ENCODE results near the gene ASB9. TPM values are rescaled to one million over a fixed set of nuclear protein-coding genes. Genes with fewer than 3 reads are reported as not detected.
A peak's percentile ranks its signal among the peaks of the same experiment; 100 is the strongest.

ASB9 gene
- total RNA-seq, 2 donors from 2014 or later, result 1.2 to 2.5 TPM

- ATAC-seq (ENCODE audit: insufficient number of reproducible peaks, low FRiP score, low read depth), result no peak
- Histone ChIP-seq H3K4me1 (ENCODE audit: control insufficient read depth in 1 of 2, low read depth in 2 of 2) (no peaks in the 10 kb centered on the region), H3K4me3 (no peak overlapping the region), H3K27me3 (replicated peaks; ENCODE audit: insufficient read depth) (no peaks in the 10 kb centered on the region), H3K36me3 (no peaks in the 10 kb centered on the region), H3K27ac (no peak overlapping the region), H3K9me3 (no peaks in the 10 kb centered on the region)
- no peak for DNase-seq (ENCODE audit: low spot score)
- TF ChIP-seq, protein P1, sequence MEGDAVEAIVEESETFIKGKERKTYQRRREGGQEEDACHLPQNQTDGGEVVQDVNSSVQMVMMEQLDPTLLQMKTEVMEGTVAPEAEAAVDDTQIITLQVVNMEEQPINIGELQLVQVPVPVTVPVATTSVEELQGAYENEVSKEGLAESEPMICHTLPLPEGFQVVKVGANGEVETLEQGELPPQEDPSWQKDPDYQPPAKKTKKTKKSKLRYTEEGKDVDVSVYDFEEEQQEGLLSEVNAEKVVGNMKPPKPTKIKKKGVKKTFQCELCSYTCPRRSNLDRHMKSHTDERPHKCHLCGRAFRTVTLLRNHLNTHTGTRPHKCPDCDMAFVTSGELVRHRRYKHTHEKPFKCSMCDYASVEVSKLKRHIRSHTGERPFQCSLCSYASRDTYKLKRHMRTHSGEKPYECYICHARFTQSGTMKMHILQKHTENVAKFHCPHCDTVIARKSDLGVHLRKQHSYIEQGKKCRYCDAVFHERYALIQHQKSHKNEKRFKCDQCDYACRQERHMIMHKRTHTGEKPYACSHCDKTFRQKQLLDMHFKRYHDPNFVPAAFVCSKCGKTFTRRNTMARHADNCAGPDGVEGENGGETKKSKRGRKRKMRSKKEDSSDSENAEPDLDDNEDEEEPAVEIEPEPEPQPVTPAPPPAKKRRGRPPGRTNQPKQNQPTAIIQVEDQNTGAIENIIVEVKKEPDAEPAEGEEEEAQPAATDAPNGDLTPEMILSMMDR (IDR thresholded peaks at IDR 0.05), result peak; percentile 16
Observed at GRCh38 chrX:15242899-15243555, 26.9 kb downstream of the ASB9 start.

- DNase-seq (ENCODE audit: low spot score), result no peak
- no peaks in the 10 kb centered on the region for H3K27me3 ChIP-seq (replicated peaks; ENCODE audit: insufficient read depth)
- no peaks in the 10 kb centered on the region for H3K9me3 ChIP-seq
- H3K4me1 ChIP-seq (ENCODE audit: control insufficient read depth in 1 of 2, low read depth in 2 of 2), result no peaks in the 10 kb centered on the region
- no peaks in the 10 kb centered on the region for H3K36me3 ChIP-seq
- TF ChIP-seq, protein P1 (IDR thresholded peaks at IDR 0.05), result no peak
- no peak overlapping the region for H3K27ac ChIP-seq
- no peak overlapping the region for H3K4me3 ChIP-seq
- ATAC-seq (ENCODE audit: insufficient number of reproducible peaks, low FRiP score, low read depth), result no peak
Observed at GRCh38 chrX:15241301-15241700, 28.6 kb downstream of the ASB9 start.

- H3K4me3 ChIP-seq, result no peak overlapping the region
- ATAC-seq (ENCODE audit: insufficient number of reproducible peaks, low FRiP score, low read depth), result no peak
- H3K36me3 ChIP-seq, result no peaks in the 10 kb centered on the region
- no peak overlapping the region for H3K27ac ChIP-seq
- no peaks in the 10 kb centered on the region for H3K9me3 ChIP-seq
- no peaks in the 10 kb centered on the region for H3K4me1 ChIP-seq (ENCODE audit: control insufficient read depth in 1 of 2, low read depth in 2 of 2)
- no peak for DNase-seq (ENCODE audit: low spot score)
- TF ChIP-seq, protein P1 (IDR thresholded peaks at IDR 0.05), result no peak
- no peaks in the 10 kb centered on the region for H3K27me3 ChIP-seq (replicated peaks; ENCODE audit: insufficient read depth)
Observed at GRCh38 chrX:15240414-15240813, 29.5 kb downstream of the ASB9 start.

DNA sequence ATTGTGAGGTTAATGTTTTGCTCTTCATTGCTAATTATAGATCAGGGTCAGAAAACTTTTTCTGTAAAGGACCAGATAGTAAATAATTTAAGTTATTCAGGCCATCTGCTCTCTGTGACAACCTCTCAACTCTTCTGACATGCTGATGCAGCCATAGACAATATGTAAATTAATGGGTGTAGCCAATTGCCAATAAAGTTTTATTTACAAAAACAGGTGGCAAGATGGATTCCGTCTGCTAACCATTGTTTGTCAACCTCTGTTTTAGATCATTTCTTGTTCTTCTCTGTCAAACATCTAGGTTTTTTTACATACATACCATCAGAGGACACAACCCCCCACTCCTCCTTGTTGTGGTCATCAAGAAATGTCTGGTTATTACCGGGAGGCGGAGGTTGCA, 33.7 kb downstream of the ASB9 start:
- Histone ChIP-seq H3K27me3 (replicated peaks; ENCODE audit: insufficient read depth) (no peaks in the 10 kb centered on the region), H3K4me1 (ENCODE audit: control insufficient read depth in 1 of 2, low read depth in 2 of 2) (no peaks in the 10 kb centered on the region), H3K4me3 (no peak overlapping the region), H3K36me3 (no peaks in the 10 kb centered on the region), H3K27ac (no peak overlapping the region), H3K9me3 (no peaks in the 10 kb centered on the region)
- no peak for ATAC-seq (ENCODE audit: insufficient number of reproducible peaks, low FRiP score, low read depth)
- TF ChIP-seq, protein P1 (IDR thresholded peaks at IDR 0.05), result no peak
- DNase-seq (ENCODE audit: low spot score), result no peak

DNA sequence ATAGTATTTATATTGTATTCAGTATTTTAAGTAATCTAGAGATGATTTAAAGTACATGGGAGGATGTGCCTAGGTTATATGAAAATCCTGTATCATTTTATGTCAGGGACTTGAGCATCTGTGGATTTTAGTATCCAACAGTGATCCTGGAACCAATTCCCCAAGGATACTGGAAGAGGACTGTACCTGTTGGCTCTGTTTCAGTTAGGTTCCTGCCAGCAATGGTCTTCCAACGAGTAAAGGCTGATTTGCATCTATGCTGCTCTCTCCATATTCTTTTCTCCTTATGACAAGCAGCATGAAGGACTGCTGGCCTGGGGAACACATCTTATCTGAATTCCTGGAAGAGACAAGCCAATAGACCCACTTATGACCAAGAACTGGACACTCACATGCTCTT, 34.9 kb downstream of the ASB9 start:
- H3K27ac ChIP-seq, result no peak overlapping the region
- no peaks in the 10 kb centered on the region for H3K27me3 ChIP-seq (replicated peaks; ENCODE audit: insufficient read depth)
- H3K9me3 ChIP-seq, result no peaks in the 10 kb centered on the region
- TF ChIP-seq, protein P1 (IDR thresholded peaks at IDR 0.05), result no peak
- H3K36me3 ChIP-seq, result no peaks in the 10 kb centered on the region
- no peak overlapping the region for H3K4me3 ChIP-seq
- ATAC-seq (ENCODE audit: insufficient number of reproducible peaks, low FRiP score, low read depth) (no peak), DNase-seq (ENCODE audit: low spot score) (no peak)
- no peaks in the 10 kb centered on the region for H3K4me1 ChIP-seq (ENCODE audit: control insufficient read depth in 1 of 2, low read depth in 2 of 2)

All from thoracic aorta (tissue), 2 donors.